ENCODE results near the gene EML4. TPM values are rescaled to one million over a fixed set of nuclear protein-coding genes. Genes with fewer than 3 reads are reported as not detected.
"Not testable (repeated sequence)": the region's sequence is repeated elsewhere in the genome, so short reads cannot be mapped to it uniquely, and the experiment has no call there.

EML4 gene
- total RNA-seq, 1 donor from 2014 or later = 32.9 TPM

GRCh38 chr2:42340938-42341636 is 171.9 kb downstream of the EML4 start:
- Histone ChIP-seq H3K27ac (ENCODE audit: low read depth, low read length) (no peak overlapping the region), H3K27me3 (ENCODE audit: control insufficient read depth in 3 of 3, insufficient read depth in 3 of 3, low read length in 3 of 3) (no peaks in the 10 kb centered on the region), H3K9me3 (ENCODE audit: control insufficient read depth in 3 of 3, low read length in 3 of 3) (no peaks in the 10 kb centered on the region), H3K4me3 (ENCODE audit: low read length in 3 of 3) (no peak overlapping the region), H3K36me3 (ENCODE audit: control insufficient read depth in 3 of 3, insufficient read depth in 3 of 3, low read length in 3 of 3) (peaks cover 6 to 12% (median 10%) of the 10 kb centered on the region in 3 donors), H3K4me1 (ENCODE audit: control insufficient read depth in 3 of 3, insufficient read depth in 3 of 3, low read length in 3 of 3) (peaks cover 17 to 20% (median 19%) of the 10 kb centered on the region in 3 donors), H3K9ac (ENCODE audit: low read depth in 1 of 3, low read length in 3 of 3) (no peak overlapping the region)

- Histone ChIP-seq H3K9ac (ENCODE audit: low read depth in 1 of 3, low read length in 3 of 3) (peak overlapping the region in 1 of 3 donors; percentile 40), H3K9me3 (ENCODE audit: control insufficient read depth in 3 of 3, low read length in 3 of 3) (no peaks in the 10 kb centered on the region), H3K27me3 (ENCODE audit: control insufficient read depth in 3 of 3, insufficient read depth in 3 of 3, low read length in 3 of 3) (no peaks in the 10 kb centered on the region), H3K4me3 (ENCODE audit: low read length in 3 of 3) (peak overlapping the region in 2 of 3 donors; percentile 23 to 29), H3K4me1 (ENCODE audit: control insufficient read depth in 3 of 3, insufficient read depth in 3 of 3, low read length in 3 of 3) (peaks cover 17 to 20% (median 19%) of the 10 kb centered on the region in 3 donors), H3K27ac (ENCODE audit: low read depth, low read length) (peak overlapping the region; percentile 49), H3K36me3 (ENCODE audit: control insufficient read depth in 3 of 3, insufficient read depth in 3 of 3, low read length in 3 of 3) (peaks cover 6 to 14% (median 10%) of the 10 kb centered on the region in 3 donors)
Measured at GRCh38 chr2:42342061-42342794, 173.1 kb downstream of the EML4 start.

DNA sequence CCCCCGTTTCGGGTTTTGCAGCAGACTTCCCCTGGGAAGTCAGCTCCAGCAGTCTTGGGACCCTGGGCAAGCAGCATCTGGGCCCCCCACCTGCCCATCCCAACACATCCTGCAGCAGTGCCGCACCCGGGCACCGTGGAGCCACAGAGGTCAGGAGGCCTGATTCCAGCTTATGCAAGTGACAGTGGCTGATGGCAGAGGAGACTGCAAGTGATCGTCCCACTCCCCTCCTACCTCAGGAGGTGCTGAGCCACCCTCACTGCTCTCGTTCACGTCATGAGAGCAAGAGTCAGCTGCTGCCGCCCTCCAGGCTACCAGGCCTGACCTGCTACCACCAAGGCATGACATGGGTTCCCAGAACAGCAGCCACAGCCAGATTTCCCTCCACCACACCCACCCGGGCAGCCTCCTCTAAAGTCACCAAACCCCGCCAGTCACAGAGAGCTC is 173.7 kb downstream of the EML4 start:
- Histone ChIP-seq H3K36me3 (ENCODE audit: control insufficient read depth in 3 of 3, insufficient read depth in 3 of 3, low read length in 3 of 3) (peaks cover 6 to 8% (median 8%) of the 10 kb centered on the region in 3 donors), H3K27ac (ENCODE audit: low read depth, low read length) (peak overlapping the region; percentile 49), H3K4me1 (ENCODE audit: control insufficient read depth in 3 of 3, insufficient read depth in 3 of 3, low read length in 3 of 3) (peaks cover 17 to 20% (median 19%) of the 10 kb centered on the region in 3 donors), H3K9ac (ENCODE audit: low read depth in 1 of 3, low read length in 3 of 3) (peak overlapping the region in 1 of 3 donors; percentile 40), H3K9me3 (ENCODE audit: control insufficient read depth in 3 of 3, low read length in 3 of 3) (no peaks in the 10 kb centered on the region), H3K4me3 (ENCODE audit: low read length in 3 of 3) (no peak overlapping the region), H3K27me3 (ENCODE audit: control insufficient read depth in 3 of 3, insufficient read depth in 3 of 3, low read length in 3 of 3) (no peaks in the 10 kb centered on the region)

DNA sequence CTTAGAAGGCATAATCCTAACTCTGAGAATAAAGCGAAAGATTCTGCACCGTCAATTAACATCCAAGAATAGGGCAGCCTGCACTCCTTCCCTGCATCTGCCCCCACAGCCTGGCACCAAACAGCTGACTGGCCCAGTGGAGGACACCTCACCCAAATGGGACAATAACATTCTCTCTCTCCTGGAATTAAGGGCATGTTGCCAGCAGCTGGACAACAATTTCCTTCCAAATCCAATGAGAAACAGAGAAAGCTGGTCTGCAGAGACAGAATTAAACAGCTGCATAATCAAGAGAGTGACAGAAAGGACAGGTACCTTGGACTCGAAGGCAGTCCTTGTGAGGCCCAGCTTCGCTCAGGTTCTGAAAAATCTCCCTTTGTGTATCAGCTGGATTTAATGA is 176.8 kb downstream of the EML4 start:
- Histone ChIP-seq H3K27me3 (ENCODE audit: control insufficient read depth in 3 of 3, insufficient read depth in 3 of 3, low read length in 3 of 3) (no peaks in the 10 kb centered on the region), H3K36me3 (ENCODE audit: control insufficient read depth in 3 of 3, insufficient read depth in 3 of 3, low read length in 3 of 3) (peaks cover 0 to 15% (median 8%) of the 10 kb centered on the region in 3 donors), H3K9me3 (ENCODE audit: control insufficient read depth in 3 of 3, low read length in 3 of 3) (no peaks in the 10 kb centered on the region), H3K4me1 (ENCODE audit: control insufficient read depth in 3 of 3, insufficient read depth in 3 of 3, low read length in 3 of 3) (peaks cover 17 to 20% (median 19%) of the 10 kb centered on the region in 3 donors), H3K27ac (ENCODE audit: low read depth, low read length) (no peak overlapping the region), H3K4me3 (ENCODE audit: low read length in 3 of 3) (no peak overlapping the region), H3K9ac (ENCODE audit: low read depth in 1 of 3, low read length in 3 of 3) (no peak overlapping the region)

DNA sequence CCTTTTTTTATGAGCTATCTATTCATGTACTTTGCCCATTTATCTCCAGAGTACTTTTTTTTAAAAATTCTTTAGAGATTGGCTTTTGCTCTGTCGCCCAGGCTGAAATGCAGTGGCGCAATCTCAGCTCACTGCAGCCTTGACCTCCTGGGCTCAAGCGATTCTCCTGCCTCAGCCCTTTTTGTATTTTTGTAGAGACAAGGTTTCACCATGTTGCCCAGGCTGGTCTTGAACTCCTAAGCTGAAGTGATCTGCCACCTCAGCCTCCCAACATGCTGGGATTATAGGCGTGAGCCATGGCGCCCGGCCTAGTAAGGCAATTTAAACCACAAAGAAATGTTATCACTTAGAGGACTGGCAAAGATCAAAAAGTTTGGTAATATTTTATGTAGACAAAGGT is 177.7 kb downstream of the EML4 start:
- not testable (repeated sequence) for H3K9me3 ChIP-seq (ENCODE audit: control insufficient read depth in 3 of 3, low read length in 3 of 3); H3K27me3 ChIP-seq (ENCODE audit: control insufficient read depth in 3 of 3, insufficient read depth in 3 of 3, low read length in 3 of 3); H3K27ac ChIP-seq (ENCODE audit: low read depth, low read length); H3K9ac ChIP-seq (ENCODE audit: low read depth in 1 of 3, low read length in 3 of 3); H3K4me3 ChIP-seq (ENCODE audit: low read length in 3 of 3)
- Histone ChIP-seq H3K36me3 (ENCODE audit: control insufficient read depth in 3 of 3, insufficient read depth in 3 of 3, low read length in 3 of 3) (peaks cover 0 to 23% (median 8%) of the 10 kb centered on the region in 3 donors), H3K4me1 (ENCODE audit: control insufficient read depth in 3 of 3, insufficient read depth in 3 of 3, low read length in 3 of 3) (peaks cover 13 to 16% (median 14%) of the 10 kb centered on the region in 3 donors)

- not testable (repeated sequence) for H3K4me1 ChIP-seq (ENCODE audit: control insufficient read depth in 3 of 3, insufficient read depth in 3 of 3, low read length in 3 of 3); H3K27me3 ChIP-seq (ENCODE audit: control insufficient read depth in 3 of 3, insufficient read depth in 3 of 3, low read length in 3 of 3); H3K9ac ChIP-seq (ENCODE audit: low read depth in 1 of 3, low read length in 3 of 3); H3K27ac ChIP-seq (ENCODE audit: low read depth, low read length); H3K4me3 ChIP-seq (ENCODE audit: low read length in 3 of 3); H3K9me3 ChIP-seq (ENCODE audit: control insufficient read depth in 3 of 3, low read length in 3 of 3)
- peaks cover 0 to 23% (median 8%) of the 10 kb centered on the region in 3 donors for H3K36me3 ChIP-seq (ENCODE audit: control insufficient read depth in 3 of 3, insufficient read depth in 3 of 3, low read length in 3 of 3)
Measured at GRCh38 chr2:42347518-42347917, 178.4 kb downstream of the EML4 start.

GRCh38 chr2:42348113-42348805 is 179.1 kb downstream of the EML4 start:
- peaks cover 0 to 23% (median 8%) of the 10 kb centered on the region in 3 donors for H3K36me3 ChIP-seq (ENCODE audit: control insufficient read depth in 3 of 3, insufficient read depth in 3 of 3, low read length in 3 of 3)
- H3K4me3 ChIP-seq (ENCODE audit: low read length in 3 of 3) = no peak overlapping the region

GRCh38 chr2:42350434-42351063 is 181.4 kb downstream of the EML4 start:
- Histone ChIP-seq H3K27me3 (ENCODE audit: control insufficient read depth in 3 of 3, insufficient read depth in 3 of 3, low read length in 3 of 3) (no peaks in the 10 kb centered on the region), H3K36me3 (ENCODE audit: control insufficient read depth in 3 of 3, insufficient read depth in 3 of 3, low read length in 3 of 3) (peaks cover 0 to 23% (median 8%) of the 10 kb centered on the region in 3 donors), H3K9ac (ENCODE audit: low read depth in 1 of 3, low read length in 3 of 3) (no peak overlapping the region), H3K4me3 (ENCODE audit: low read length in 3 of 3) (no peak overlapping the region), H3K4me1 (ENCODE audit: control insufficient read depth in 3 of 3, insufficient read depth in 3 of 3, low read length in 3 of 3) (no peaks in the 10 kb centered on the region), H3K9me3 (ENCODE audit: control insufficient read depth in 3 of 3, low read length in 3 of 3) (no peaks in the 10 kb centered on the region), H3K27ac (ENCODE audit: low read depth, low read length) (no peak overlapping the region)

More at GRCh38 chr2:42348113-42348805, 179.1 kb downstream of the EML4 start:
- H3K27ac ChIP-seq (ENCODE audit: low read depth, low read length) = no peak overlapping the region
- H3K9ac ChIP-seq (ENCODE audit: low read depth in 1 of 3, low read length in 3 of 3) = no peak overlapping the region
- no peaks in the 10 kb centered on the region for H3K27me3 ChIP-seq (ENCODE audit: control insufficient read depth in 3 of 3, insufficient read depth in 3 of 3, low read length in 3 of 3)
- peaks cover 0 to 2% (median 0%) of the 10 kb centered on the region in 3 donors for H3K4me1 ChIP-seq (ENCODE audit: control insufficient read depth in 3 of 3, insufficient read depth in 3 of 3, low read length in 3 of 3)
- H3K9me3 ChIP-seq (ENCODE audit: control insufficient read depth in 3 of 3, low read length in 3 of 3) = no peaks in the 10 kb centered on the region

DNA sequence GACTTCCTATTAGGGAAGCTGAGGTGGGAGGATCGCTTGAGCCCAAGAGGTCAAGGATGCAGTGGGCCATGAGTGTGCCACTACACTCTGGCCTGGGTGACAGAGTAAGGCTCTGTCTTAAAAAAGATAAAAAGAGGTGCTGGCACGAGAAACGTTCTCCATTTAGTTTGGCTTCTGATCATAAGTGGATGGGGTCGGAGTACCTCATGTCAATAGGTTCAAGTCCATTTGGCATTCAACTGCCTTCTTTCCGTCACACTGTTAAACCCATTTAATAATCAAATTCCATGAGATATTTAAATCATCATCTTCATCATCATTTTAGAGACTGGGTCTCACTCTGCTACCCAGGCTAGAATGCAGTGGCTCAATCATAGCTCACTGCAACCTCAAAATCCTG is 182.7 kb downstream of the EML4 start:
- Histone ChIP-seq H3K9me3 (ENCODE audit: control insufficient read depth in 3 of 3, low read length in 3 of 3) (no peaks in the 10 kb centered on the region), H3K4me3 (ENCODE audit: low read length in 3 of 3) (no peak overlapping the region), H3K27me3 (ENCODE audit: control insufficient read depth in 3 of 3, insufficient read depth in 3 of 3, low read length in 3 of 3) (no peaks in the 10 kb centered on the region), H3K27ac (ENCODE audit: low read depth, low read length) (no peak overlapping the region), H3K4me1 (ENCODE audit: control insufficient read depth in 3 of 3, insufficient read depth in 3 of 3, low read length in 3 of 3) (no peaks in the 10 kb centered on the region), H3K9ac (ENCODE audit: low read depth in 1 of 3, low read length in 3 of 3) (no peak overlapping the region), H3K36me3 (ENCODE audit: control insufficient read depth in 3 of 3, insufficient read depth in 3 of 3, low read length in 3 of 3) (peaks cover 0 to 23% (median 8%) of the 10 kb centered on the region in 3 donors)
